ENCODE measurements around the gene PLEKHA1. TPM values are rescaled to one million over a fixed set of nuclear protein-coding genes. Genes with fewer than 3 reads are reported as not detected.

PLEKHA1 gene
- 100 to 1,000 TPM in 3 of 4 donors, 10 to 100 TPM in 1; 93.3 to 105 (median 102) TPM for polyA plus RNA-seq (ENCODE audit: insufficient read length in 4 of 4)

- peak; percentile 85 to 92 (median 90) for DNase-seq (ENCODE audit: low read depth in 4 of 4, low spot score in 3 of 4)
These were observed at the start of gene PLEKHA1 for GRCh38 chr10:122374237-122374858. Gene PLEKHA1 (plus strand): TSS chr10:122374708. CDS start chr10:122393201, 18,493 bp downstream.

GRCh38 chr10:122325235-122325634 is 49.3 kb upstream of the PLEKHA1 start:
- DNase-seq (ENCODE audit: low read depth in 4 of 4, low spot score in 3 of 4): no peak

- DNase-seq (ENCODE audit: low read depth in 4 of 4, low spot score in 3 of 4): no peak
These were observed 48.1 kb upstream of the PLEKHA1 start for GRCh38 chr10:122326385-122326784.

- DNase-seq (ENCODE audit: low read depth in 4 of 4, low spot score in 3 of 4): no peak
These were observed 47.7 kb upstream of the PLEKHA1 start for GRCh38 chr10:122326806-122327205.

- DNase-seq (ENCODE audit: low read depth in 4 of 4, low spot score in 3 of 4): no peak
These were observed 47.0 kb upstream of the PLEKHA1 start for GRCh38 chr10:122327237-122328206.

GRCh38 chr10:122328676-122329075 is 45.8 kb upstream of the PLEKHA1 start:
- DNase-seq (ENCODE audit: low read depth in 4 of 4, low spot score in 3 of 4): no peak

- no peak for DNase-seq (ENCODE audit: low read depth in 4 of 4, low spot score in 3 of 4)
These were observed 45.1 kb upstream of the PLEKHA1 start for GRCh38 chr10:122329416-122329815.

GRCh38 chr10:122331100-122331499 is 43.4 kb upstream of the PLEKHA1 start:
- no peak for DNase-seq (ENCODE audit: low read depth in 4 of 4, low spot score in 3 of 4)

- no peak for DNase-seq (ENCODE audit: low read depth in 4 of 4, low spot score in 3 of 4)
These were observed 42.7 kb upstream of the PLEKHA1 start for GRCh38 chr10:122331615-122332446.

- no peak for DNase-seq (ENCODE audit: low read depth in 4 of 4, low spot score in 3 of 4)
These were observed 41.5 kb upstream of the PLEKHA1 start for GRCh38 chr10:122333037-122333436.

GRCh38 chr10:122336332-122336731 is 38.2 kb upstream of the PLEKHA1 start:
- no peak for DNase-seq (ENCODE audit: low read depth in 4 of 4, low spot score in 3 of 4)

GRCh38 chr10:122336961-122337360 is 37.5 kb upstream of the PLEKHA1 start:
- DNase-seq (ENCODE audit: low read depth in 4 of 4, low spot score in 3 of 4): no peak

- DNase-seq (ENCODE audit: low read depth in 4 of 4, low spot score in 3 of 4): no peak
These were observed 35.7 kb upstream of the PLEKHA1 start for GRCh38 chr10:122338609-122339441.

- DNase-seq (ENCODE audit: low read depth in 4 of 4, low spot score in 3 of 4): no peak
These were observed 33.2 kb upstream of the PLEKHA1 start for GRCh38 chr10:122341141-122341810.

GRCh38 chr10:122342293-122343134 is 32.0 kb upstream of the PLEKHA1 start:
- peak in 1 of 4 donors; percentile 35 for DNase-seq (ENCODE audit: low read depth in 4 of 4, low spot score in 3 of 4)

GRCh38 chr10:122343135-122343800 is 31.2 kb upstream of the PLEKHA1 start:
- DNase-seq (ENCODE audit: low read depth in 4 of 4, low spot score in 3 of 4): no peak

- DNase-seq (ENCODE audit: low read depth in 4 of 4, low spot score in 3 of 4): no peak
These were observed 30.6 kb upstream of the PLEKHA1 start for GRCh38 chr10:122343936-122344335.

GRCh38 chr10:122344741-122345258 is 29.7 kb upstream of the PLEKHA1 start:
- no peak for DNase-seq (ENCODE audit: low read depth in 4 of 4, low spot score in 3 of 4)

Measured in right renal pelvis (tissue), 4 donors.